ENCODE measurements around the gene CRACR2A. TPM values are rescaled to one million over a fixed set of nuclear protein-coding genes. Genes with fewer than 3 reads are reported as not detected.

CRACR2A gene
- total and polyA plus RNA-seq, 2 of the 8 experiments (the other 6 are each of a cell fraction or from before 2014, with no cell fraction given) = 0.85 to 3.2 TPM

- TF ChIP-seq CHD7 (IDR thresholded peaks at IDR 0.05; ENCODE audit: insufficient replicate concordance, low read length) (no peak), SIN3A (conservative IDR thresholded peaks at IDR 0.05 in 1 of 2, IDR thresholded peaks at IDR 0.05 in 1 of 2; ENCODE audit: low read depth in 1 of 2, low read length in 2 of 2) (no peak), MAX (IDR thresholded peaks at IDR 0.05) (no peak), TAF1 (IDR thresholded peaks at IDR 0.05; ENCODE audit: low read depth, low read length) (no peak), SP2 (IDR thresholded peaks at IDR 0.05; ENCODE audit: low read length) (no peak), HDAC2 (IDR thresholded peaks at IDR 0.05; ENCODE audit: borderline replicate concordance in 1 of 2, low read depth in 2 of 2, low read length in 2 of 2) (no peak), TBP (IDR thresholded peaks at IDR 0.05; ENCODE audit: low read depth, low read length) (no peak), RNF2 (IDR thresholded peaks at IDR 0.05; ENCODE audit: borderline replicate concordance, low read depth, low read length, missing control alignments, poor library complexity, severe bottlenecking) (no peak), SP1 (IDR thresholded peaks at IDR 0.05; ENCODE audit: low read depth, low read length) (no peak), RFX5 (IDR thresholded peaks at IDR 0.05; ENCODE audit: borderline replicate concordance, low read depth, low read length) (no peak), SRF (IDR thresholded peaks at IDR 0.05; ENCODE audit: low read depth, low read length) (no peak)
These were observed 145.1 kb downstream of the CRACR2A start (continued) for GRCh38 chr12:3607821-3608220.
